H1 (cell line): ENCODE data around the gene RNF144A. TPM values are rescaled to one million over a fixed set of nuclear protein-coding genes. Genes with fewer than 3 reads are reported as not detected.

ENCODE experiments used
- CTCF ChIA-PET: fragments of 300-600 bp; sonication (Branson Sonifier 250); formaldehyde crosslinking; loops from one replicate; lab custom pipeline; 2021; ENCODE audit not compliant: partially characterized antibody; lab: Charles Lee
- POLR2A ChIA-PET: fragments of 300-600 bp; sonication (Branson Sonifier 250); formaldehyde crosslinking; loops from one replicate; lab custom pipeline; 2021; ENCODE audit warnings: inconsistent platforms; ENCODE audit not compliant: partially characterized antibody; lab: Charles Lee
- DNase-seq, 2 experiments: peaks; one replicate each; pipeline versions ENCODE4 v3.0.0 to v3.0.0-alpha.2; 2010 to 2022; ENCODE audit warnings: low spot score in 2 of 2, low read depth in 1 of 2, mixed read lengths in 1 of 2
- FAIRE-seq: peaks from 2 replicates; lab custom pipeline; 2011; peaks lifted over from hg19 to GRCh38; lab: Jason Lieb, UNC
- H2AFZ ChIP-seq: 2 replicates; pipeline ENCODE4 v1.8.1; 2012; ENCODE audit warnings: low read length, inconsistent platforms
- H2AK5ac ChIP-seq: 2 replicates; pipeline ENCODE4 v1.6.1; 2013; ENCODE audit warnings: low read depth, low read length
- H2BK120ac ChIP-seq: replicated peaks from 2 replicates; pipeline ENCODE3; 2013; ENCODE audit warnings: low read depth, low read length, inconsistent platforms
- H2BK12ac ChIP-seq: 2 replicates; pipeline ENCODE4 v1.6.1; 2013; ENCODE audit warnings: low read depth, low read length
- H2BK15ac ChIP-seq: 2 replicates; pipeline ENCODE4 v1.6.1; 2013; ENCODE audit warnings: low read length
- H2BK20ac ChIP-seq: 2 replicates; pipeline ENCODE4 v1.6.1; 2013; ENCODE audit warnings: low read length
- H2BK5ac ChIP-seq: 2 replicates; pipeline ENCODE4 v1.6.1; 2013; ENCODE audit warnings: low read depth, low read length
- H3K14ac ChIP-seq: 2 replicates; pipeline ENCODE4 v1.6.1; 2013; ENCODE audit warnings: inconsistent platforms; ENCODE audit not compliant: insufficient read length
- H3K18ac ChIP-seq: 2 replicates; pipeline ENCODE4 v1.6.1; 2013; ENCODE audit warnings: low read length; ENCODE audit errors: extremely low read depth
- H3K23ac ChIP-seq: 2 replicates; pipeline ENCODE4 v1.6.1; 2013; ENCODE audit warnings: inconsistent platforms; ENCODE audit not compliant: insufficient read length
- H3K23me2 ChIP-seq: 2 replicates; pipeline ENCODE4 v1.6.1; 2013; ENCODE audit warnings: low read depth, low read length
- H3K27ac ChIP-seq: 2 replicates; pipeline ENCODE4 v1.6.1; 2011; ENCODE audit warnings: low read depth, low read length, inconsistent platforms
- H3K27me3 ChIP-seq, 4 experiments: replicated peaks in 1 of 4; 1 replicate in 1 of 4; 2 replicates in 3 of 4; pipeline versions ENCODE4 v1.6.1 to v1.8.1; 2011 to 2013; ENCODE audit warnings: low read length in 3 of 4, mild to moderate bottlenecking in 3 of 4, inconsistent platforms in 2 of 4, mixed read lengths in 2 of 4, moderate library complexity in 1 of 4; ENCODE audit not compliant: control insufficient read depth in 3 of 4, insufficient read depth in 3 of 4; ENCODE audit errors: extremely low read depth in 1 of 4
- H3K36me3 ChIP-seq, 4 experiments: 2 replicates each; pipeline versions ENCODE4 v1.6.1 to v1.8.1; 2011 to 2013; ENCODE audit warnings: mild to moderate bottlenecking in 4 of 4, low read length in 3 of 4, moderate library complexity in 2 of 4, control low read depth in 1 of 4, inconsistent platforms in 1 of 4; ENCODE audit not compliant: insufficient read depth in 4 of 4, control insufficient read depth in 2 of 4
- H3K4ac ChIP-seq: replicated peaks from 2 replicates; pipeline ENCODE3; 2013; ENCODE audit warnings: low read length, low read depth, mixed read lengths, inconsistent platforms; ENCODE audit not compliant: insufficient read length
- H3K4me1 ChIP-seq, 4 experiments: replicated peaks in 1 of 4; 1 replicate in 1 of 4; 2 replicates in 3 of 4; pipeline versions ENCODE4 v1.6.1 to v1.8.1; 2011 to 2013; ENCODE audit warnings: low read length in 3 of 4, inconsistent platforms in 2 of 4, mixed read lengths in 1 of 4; ENCODE audit not compliant: insufficient read depth in 4 of 4, control insufficient read depth in 3 of 4
- H3K4me2 ChIP-seq, 2 experiments: 2 replicates each; pipeline versions ENCODE4 v1.6.1 to v1.8.1; 2011 to 2013; ENCODE audit warnings: low read depth in 2 of 2, low read length in 2 of 2, control low read depth in 1 of 2, inconsistent platforms in 1 of 2, mild to moderate bottlenecking in 1 of 2; ENCODE audit not compliant: insufficient read depth in 1 of 2
- H3K4me3 ChIP-seq, 4 experiments: fragments of 200-600, 300-600 bp in 1 of 4; sonication (generic), shearing (Covaris generic), sonication (Bioruptor Twin) in 1 of 4; 2 replicates each; pipeline versions ENCODE4 v1.5.1 to v1.8.1; 2011 to 2016; ENCODE audit warnings: low read length in 4 of 4, low read depth in 3 of 4, control low read depth in 2 of 4, inconsistent platforms in 2 of 4, mild to moderate bottlenecking in 2 of 4, mixed read lengths in 1 of 4, moderate library complexity in 1 of 4; ENCODE audit not compliant: insufficient read depth in 2 of 4; ENCODE audit errors: extremely low read depth in 1 of 4
- H3K56ac ChIP-seq: replicated peaks from 2 replicates; pipeline ENCODE3; 2013; ENCODE audit warnings: low read depth, mild to moderate bottlenecking, mixed read lengths, low read length, inconsistent platforms; ENCODE audit not compliant: insufficient read length
- H3K79me1 ChIP-seq: 2 replicates; pipeline ENCODE4 v1.6.1; 2013; ENCODE audit warnings: low read depth, low read length, control low read depth
- H3K79me2 ChIP-seq, 2 experiments: 2 replicates each; pipeline versions ENCODE4 v1.6.1 to v1.8.1; 2012 to 2013; ENCODE audit warnings: low read length in 2 of 2, mild to moderate bottlenecking in 2 of 2, inconsistent platforms in 1 of 2; ENCODE audit not compliant: insufficient read depth in 2 of 2, control insufficient read depth in 1 of 2
- H3K9ac ChIP-seq, 4 experiments: replicated peaks in 1 of 4; 1 replicate in 1 of 4; 2 replicates in 3 of 4; pipeline versions ENCODE4 v1.6.1 to v1.8.1; 2011 to 2013; ENCODE audit warnings: low read depth in 3 of 4, low read length in 3 of 4, control low read depth in 2 of 4, mild to moderate bottlenecking in 2 of 4, moderate library complexity in 2 of 4, inconsistent platforms in 1 of 4; ENCODE audit errors: extremely low read depth in 1 of 4
- H3K9me3 ChIP-seq, 2 experiments: 2 replicates each; pipeline versions ENCODE4 v1.6.1 to v1.8.1; 2012 to 2013; ENCODE audit warnings: mild to moderate bottlenecking in 2 of 2, moderate library complexity in 2 of 2, control low read depth in 1 of 2, inconsistent platforms in 1 of 2, low read depth in 1 of 2, low read length in 1 of 2, mixed read lengths in 1 of 2; ENCODE audit not compliant: insufficient read depth in 2 of 2
- H4K20me1 ChIP-seq, 2 experiments: replicated peaks in 1 of 2; 2 replicates each; pipeline versions ENCODE3 to v1.8.1; 2011 to 2013; ENCODE audit warnings: inconsistent platforms in 2 of 2, low read length in 2 of 2, mild to moderate bottlenecking in 1 of 2; ENCODE audit not compliant: insufficient read depth in 2 of 2, control insufficient read depth in 1 of 2
- H4K5ac ChIP-seq: 2 replicates; pipeline ENCODE4 v1.6.1; 2013; ENCODE audit warnings: low read length, low read depth, mixed read lengths, inconsistent platforms; ENCODE audit not compliant: insufficient read length
- H4K8ac ChIP-seq: 2 replicates; pipeline ENCODE4 v1.8.0; 2013; ENCODE audit warnings: mild to moderate bottlenecking, moderate library complexity, low read length, inconsistent platforms; ENCODE audit not compliant: insufficient read depth; ENCODE audit errors: extremely low read depth
- H4K91ac ChIP-seq: replicated peaks from 2 replicates; pipeline ENCODE3; 2013; ENCODE audit warnings: low read length, mixed read lengths, inconsistent platforms; ENCODE audit not compliant: insufficient read length
- RXRA ChIP-seq: IDR thresholded peaks from 2 replicates; pipeline ENCODE4 v1.6.1; 2011; ENCODE audit warnings: low read depth, mild to moderate bottlenecking, low read length, moderate library complexity; ENCODE audit not compliant: insufficient read depth
- SAP30 ChIP-seq: fragments of 300-600 bp; sonication (generic); IDR thresholded peaks from 2 replicates; pipeline ENCODE4 v1.7.1; 2012; ENCODE audit warnings: low read length, moderate library complexity, mild to moderate bottlenecking, inconsistent platforms; ENCODE audit not compliant: insufficient read depth, insufficient replicate concordance
- WGBS, 2 experiments: shearing (Covaris generic) in 1 of 2; methylation state at CpG; one replicate each; pipeline versions ENCODE4 v1.1.6 to v1.1.7; 2013 to 2015; ENCODE audit warnings: low lambda C conversion rate in 2 of 2, mixed read lengths in 2 of 2, inconsistent platforms in 1 of 2, low coverage in 1 of 2, missing lambda C conversion rate in 1 of 2; ENCODE audit not compliant: insufficient replicate concordance in 2 of 2, insufficient coverage in 1 of 2, insufficient read length in 1 of 2; ENCODE audit errors: extremely low coverage in 1 of 2, missing lambda C conversion rate in 1 of 2; 5-methylcytosine and 5-hydroxymethylcytosine counted together
- polyA plus RNA-seq, 7 experiments: library from polyadenylated mRNA; depleted of rRNA in 3 of 7; stranded (reverse) in 5 of 7; unstranded in 2 of 7; fragments of >200 nt in 5 of 7; fragments of 200-250 nt in 2 of 7; gene quantifications; 1 replicate in 5 of 7; 2 replicates in 1 of 7; 4 replicates in 1 of 7; pipeline versions ENCODE4 v1.2.1 to v1.2.3, GENCODE V29; 2011 to 2013; ENCODE audit warnings: missing spikeins in 2 of 7, mixed read lengths in 2 of 7
- total RNA-seq: library from RNA; stranded (reverse); fragmentation: NEBNext Ultra II Directional; extraction: Animal tissue kit (Norgen Biotek cat#: 25700); gene quantifications from 2 replicates; pipeline ENCODE4 v1.2.1, GENCODE V29; 2021

RNF144A gene
- total and polyA plus RNA-seq, 2 of the 8 experiments (the other 6 are each of a cell fraction or from before 2014, with no cell fraction given), result 14.0 to 15.0 TPM

GRCh38 chr2:6993229-6993640 is 76.0 kb downstream of the RNF144A start:
- H3K27me3 ChIP-seq, result no peaks in the 10 kb centered on the region
- no peak overlapping the region for H3K4ac ChIP-seq
- H3K56ac ChIP-seq, result no peak overlapping the region
- ChIA-PET CTCF (interaction anchor here (1.1 to 14.3 kb wide), 5 partner anchors 11 to 51 kb away, joined by 4 to 132 read pairs (median 5); no protein-coding TSS in a partner anchor), POLR2A (no interaction called here)
- H3K9me3 ChIP-seq, result peaks cover 2 to 10% of the 10 kb centered on the region in 2 experiments; a peak in 3 of 4 replicates
- H3K36me3 ChIP-seq, result peaks cover 0 to 7% (median 0%) of the 10 kb centered on the region in 4 experiments; a peak in 1 of 8 replicates
- no peak overlapping the region for H2BK20ac ChIP-seq
- no peaks in the 10 kb centered on the region for H3K79me2 ChIP-seq
- H2BK120ac ChIP-seq, result no peak overlapping the region
- no peak overlapping the region for H2AFZ ChIP-seq
- no peak overlapping the region for H2BK15ac ChIP-seq
- H3K27ac ChIP-seq, result no peak overlapping the region
- no peak overlapping the region for H4K8ac ChIP-seq
- no peak for TF ChIP-seq SAP30
- TF ChIP-seq RXRA, result no peak
- FAIRE-seq, result no peak
- H3K23me2 ChIP-seq, result no peaks in the 10 kb centered on the region
- no peaks in the 10 kb centered on the region; the same call in 1 of the 2 replicates for H3K79me1 ChIP-seq
- no peak overlapping the region for H3K18ac ChIP-seq
- H4K91ac ChIP-seq, result no peak overlapping the region
- 72% methylated on average over 7 of the region's 7 CpGs; no CpG with 5 or more reads in 1 of the 2 experiments for WGBS, 2 experiments
- no peak overlapping the region for H3K4me3 ChIP-seq
- H2AK5ac ChIP-seq, result no peak overlapping the region
- H3K4me1 ChIP-seq, result no peaks in the 10 kb centered on the region; a peak in 2 of 7 replicates
- H4K20me1 ChIP-seq, result no peaks in the 10 kb centered on the region
- no peak overlapping the region for H3K14ac ChIP-seq
- H2BK5ac ChIP-seq, result no peak overlapping the region
- DNase-seq, result no peak
- H3K4me2 ChIP-seq, result no peak overlapping the region
- no peak overlapping the region for H3K9ac ChIP-seq
- H2BK12ac ChIP-seq, result no peak overlapping the region
- H4K5ac ChIP-seq, result no peak overlapping the region
- no peak overlapping the region for H3K23ac ChIP-seq
